HG03103 (cell line): ENCODE results near the gene STK32C.
"Not testable (repeated sequence)": the region's sequence is repeated elsewhere in the genome, so short reads cannot be mapped to it uniquely, and the experiment has no call there.

Experiments used
- ATAC-seq: cut with Tn5 transposase; IDR thresholded peaks from one replicate; pipeline ENCODE4 v1.9.1; 2021; ENCODE audit warnings: low read depth; ENCODE audit not compliant: unreplicated experiment

Gene STK32C

DNA sequence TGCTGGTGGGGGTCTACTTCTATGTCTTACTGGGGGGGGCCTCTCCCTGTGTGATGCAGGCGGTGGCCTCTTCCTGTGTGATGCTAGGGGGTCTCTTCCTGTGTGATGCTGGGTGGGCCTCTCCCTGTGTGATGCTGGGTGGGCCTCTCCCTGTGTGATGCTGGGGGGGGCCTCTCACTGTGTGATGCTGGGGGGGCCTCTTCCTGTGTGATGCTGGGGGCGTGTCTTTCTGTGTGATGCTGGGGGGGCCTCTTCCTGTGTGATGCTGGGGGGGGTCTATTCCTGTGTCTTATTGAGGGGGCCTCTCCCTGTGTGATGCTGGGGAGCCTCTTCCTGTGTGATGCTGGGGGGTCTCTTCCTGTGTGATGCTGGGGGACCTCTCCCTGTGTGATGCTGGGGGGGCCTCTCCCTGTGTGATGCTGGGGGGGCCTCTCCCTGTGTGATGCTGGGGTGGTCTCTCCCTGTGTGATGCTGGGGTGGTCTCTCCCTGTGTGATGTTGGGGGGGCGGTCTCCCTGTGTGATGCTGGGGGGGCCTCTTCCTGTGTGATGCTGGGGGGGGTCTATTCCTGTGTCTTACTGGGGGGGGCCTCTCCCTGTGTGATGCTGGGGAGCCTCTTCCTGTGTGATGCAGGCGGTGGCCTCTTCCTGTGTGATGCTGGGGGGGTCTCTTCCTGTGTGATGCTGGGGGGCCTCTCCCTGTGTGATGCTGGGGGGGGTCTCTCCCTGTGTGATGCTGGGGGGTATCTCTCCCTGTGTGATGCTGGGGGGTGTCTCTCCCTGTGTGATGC is 146.7 kb downstream of the STK32C start:
- ATAC-seq, result not testable (repeated sequence)

DNA sequence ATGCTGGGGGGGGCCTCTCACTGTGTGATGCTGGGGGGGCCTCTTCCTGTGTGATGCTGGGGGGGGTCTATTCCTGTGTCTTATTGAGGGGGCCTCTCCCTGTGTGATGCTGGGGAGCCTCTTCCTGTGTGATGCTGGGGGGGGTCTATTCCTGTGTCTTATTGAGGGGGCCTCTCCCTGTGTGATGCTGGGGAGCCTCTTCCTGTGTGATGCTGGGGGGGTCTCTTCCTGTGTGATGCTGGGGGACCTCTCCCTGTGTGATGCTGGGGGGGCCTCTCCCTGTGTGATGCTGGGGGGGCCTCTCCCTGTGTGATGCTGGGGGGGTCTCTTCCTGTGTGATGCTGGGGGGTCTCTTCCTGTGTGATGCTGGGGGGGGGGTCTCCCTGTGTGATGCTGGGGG is 147.5 kb downstream of the STK32C start:
- not testable (repeated sequence) for ATAC-seq

DNA sequence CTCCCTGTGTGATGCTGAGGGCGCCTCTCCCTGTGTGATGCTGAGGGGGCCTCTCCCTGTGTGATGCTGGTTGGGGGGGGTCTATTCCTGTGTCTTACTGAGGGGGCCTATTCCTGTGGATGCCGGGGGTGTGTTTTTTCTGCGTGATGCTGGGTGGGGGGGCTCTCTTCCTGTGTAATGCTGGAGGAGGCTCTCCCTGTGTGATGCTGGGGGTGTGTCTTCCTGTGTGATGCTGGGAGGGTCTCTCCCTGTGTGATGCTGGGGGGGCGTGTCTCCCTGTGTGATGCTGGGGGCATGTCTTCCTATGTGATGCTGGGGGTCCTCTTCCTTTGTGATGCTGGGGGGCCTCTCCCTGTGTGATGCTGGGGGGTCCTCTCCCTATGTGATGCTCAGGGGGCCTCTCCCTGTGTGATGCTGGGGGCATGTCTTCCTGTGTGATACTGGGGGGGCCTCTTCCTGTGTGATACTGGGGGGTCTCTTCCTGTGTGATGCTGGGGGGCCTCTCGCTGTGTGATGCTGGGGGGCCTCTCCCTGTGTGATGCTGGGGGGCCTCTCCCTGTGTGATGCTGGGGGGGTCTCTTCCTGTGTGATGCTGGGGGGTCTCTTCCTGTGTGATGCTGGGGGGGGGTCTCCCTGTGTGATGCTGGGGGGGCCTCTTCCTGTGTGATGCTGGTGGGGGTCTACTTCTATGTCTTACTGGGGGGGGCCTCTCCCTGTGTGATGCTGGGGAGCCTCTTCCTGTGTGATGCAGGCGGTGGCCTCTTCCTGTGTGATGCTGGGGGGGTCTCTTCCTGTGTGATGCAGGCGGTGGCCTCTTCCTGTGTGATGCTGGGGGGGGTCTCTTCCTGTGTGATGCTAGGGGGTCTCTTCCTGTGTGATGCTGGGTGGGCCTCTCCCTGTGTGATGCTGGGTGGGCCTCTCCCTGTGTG is 148.2 kb downstream of the STK32C start:
- not testable (repeated sequence) for ATAC-seq

DNA sequence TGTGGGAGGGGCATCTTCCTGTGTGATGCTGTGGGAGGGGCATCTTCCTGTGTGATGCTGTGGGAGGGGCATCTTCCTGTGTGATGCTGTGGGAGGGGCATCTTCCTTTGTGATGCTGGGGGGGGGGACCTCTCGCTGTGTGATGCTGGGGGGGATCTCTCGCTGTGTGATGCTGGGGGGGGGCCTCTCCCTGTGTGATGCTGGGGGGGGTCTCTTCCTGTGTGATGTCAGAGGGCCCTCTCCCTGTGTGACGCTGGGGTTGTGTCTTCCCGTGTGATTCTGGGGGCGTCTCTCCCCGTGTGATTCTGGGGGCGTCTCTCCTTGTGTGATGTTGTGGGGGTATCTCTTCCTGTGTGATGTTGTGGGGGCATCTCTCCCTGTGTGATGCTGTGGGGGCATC is 148.9 kb downstream of the STK32C start:
- no peak for ATAC-seq

DNA sequence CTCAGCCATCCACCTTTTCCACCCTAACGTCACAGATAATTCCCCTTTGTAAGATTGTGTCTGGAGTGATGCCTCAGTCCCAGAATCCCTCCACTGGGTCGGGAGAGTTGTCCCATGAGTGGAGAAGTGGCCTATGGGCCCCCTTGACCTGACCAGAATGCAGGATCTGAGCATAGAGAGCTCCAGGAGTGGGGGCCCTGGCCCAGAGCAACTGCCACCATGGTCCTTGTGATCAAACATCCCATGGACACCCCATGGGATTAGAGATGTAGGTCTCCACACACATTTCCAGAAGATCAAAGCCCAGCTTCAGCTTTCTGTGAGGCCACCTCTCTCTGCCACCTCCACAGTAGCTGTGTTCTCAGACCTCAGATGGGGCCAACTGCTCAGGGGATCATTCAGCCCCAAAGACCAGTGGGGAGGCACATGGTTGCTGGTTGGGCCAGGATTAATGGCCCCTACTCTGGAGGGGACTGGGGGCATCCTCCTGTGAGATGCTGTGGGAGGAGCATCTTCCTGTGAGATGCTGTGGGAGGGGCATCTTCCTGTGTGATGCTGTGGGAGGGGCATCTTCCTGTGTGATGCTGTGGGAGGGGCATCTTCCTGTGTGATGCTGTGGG is 149.5 kb downstream of the STK32C start:
- ATAC-seq, result no peak
